Measurements from ENCODE around the gene FCHSD1. TPM values are rescaled to one million over a fixed set of nuclear protein-coding genes. Genes with fewer than 3 reads are reported as not detected.

Gene FCHSD1
- total and polyA plus RNA-seq, 5 donors from 2014 or later = 7.7 to 115 (median 8.4) TPM

- Mint-ChIP-seq H3K36me3 (no peaks in the 10 kb centered on the region), H3K27me3 (peaks cover 4% of the 10 kb centered on the region), H3K4me3 (no peak overlapping the region), H3K27ac (no peak overlapping the region), H3K4me1 (no peaks in the 10 kb centered on the region), H3K9me3 (no peaks in the 10 kb centered on the region)
- no peak for DNase-seq
- Histone ChIP-seq H3K9me3 (ENCODE audit: control insufficient read depth in 2 of 2, low read length in 2 of 2) (no peaks in the 10 kb centered on the region), H3K27me3 (ENCODE audit: control insufficient read depth, insufficient read depth, low read length) (no peaks in the 10 kb centered on the region), H3K4me3 (ENCODE audit: low read depth, low read length) (no peak overlapping the region), H3K4me1 (ENCODE audit: control insufficient read depth, insufficient read depth, low read length, poor library complexity, severe bottlenecking) (no peaks in the 10 kb centered on the region), H3K27ac (ENCODE audit: insufficient read depth, low read length, poor library complexity, severe bottlenecking) (no peak overlapping the region), H3K36me3 (ENCODE audit: control insufficient read depth, insufficient read depth, low read length) (no peaks in the 10 kb centered on the region)
- ATAC-seq (ENCODE audit: low read depth in 2 of 2) = no peak
Measured at GRCh38 chr5:141672071-141672840, 21.0 kb upstream of the FCHSD1 start.

- peak overlapping the region in 1 of 3 donors; percentile 95 for H3K27ac Mint-ChIP-seq
- no peaks in the 10 kb centered on the region for H3K36me3 Mint-ChIP-seq
- no peak overlapping the region for H3K4me3 Mint-ChIP-seq
- H3K4me3 ChIP-seq (ENCODE audit: low read depth, low read length) = no peak overlapping the region
- ATAC-seq (ENCODE audit: low read depth in 2 of 2) (no peak), DNase-seq (no peak)
- no peaks in the 10 kb centered on the region for H3K27me3 ChIP-seq (ENCODE audit: control insufficient read depth, insufficient read depth, low read length)
- H3K4me1 Mint-ChIP-seq = peaks cover 0 to 6% (median 3%) of the 10 kb centered on the region in 4 donors
- peaks cover 4% of the 10 kb centered on the region for H3K27me3 Mint-ChIP-seq
- H3K9me3 ChIP-seq (ENCODE audit: control insufficient read depth in 2 of 2, low read length in 2 of 2) = no peaks in the 10 kb centered on the region
- H3K36me3 ChIP-seq (ENCODE audit: control insufficient read depth, insufficient read depth, low read length) = no peaks in the 10 kb centered on the region
- no peaks in the 10 kb centered on the region for H3K9me3 Mint-ChIP-seq
- peaks cover 3% of the 10 kb centered on the region for H3K4me1 ChIP-seq (ENCODE audit: control insufficient read depth, insufficient read depth, low read length, poor library complexity, severe bottlenecking)
- no peak overlapping the region for H3K27ac ChIP-seq (ENCODE audit: insufficient read depth, low read length, poor library complexity, severe bottlenecking)
Measured at GRCh38 chr5:141669520-141669919, 18.3 kb upstream of the FCHSD1 start.

- H3K4me1 Mint-ChIP-seq = peaks cover 0 to 6% (median 3%) of the 10 kb centered on the region in 4 donors
- ATAC-seq (ENCODE audit: low read depth in 2 of 2) = no peak
- no peak overlapping the region for H3K4me3 ChIP-seq (ENCODE audit: low read depth, low read length)
Measured at GRCh38 chr5:141668601-141669265, 17.5 kb upstream of the FCHSD1 start.

GRCh38 chr5:141665995-141666940, 15.1 kb upstream of the FCHSD1 start:
- Mint-ChIP-seq H3K4me3 (no peak overlapping the region), H3K4me1 (peaks cover 0 to 6% (median 3%) of the 10 kb centered on the region in 4 donors), H3K36me3 (no peaks in the 10 kb centered on the region), H3K27ac (peak overlapping the region in 1 of 3 donors; percentile 67), H3K27me3 (peaks cover 4% of the 10 kb centered on the region), H3K9me3 (no peaks in the 10 kb centered on the region)
- H3K27ac ChIP-seq (ENCODE audit: insufficient read depth, low read length, poor library complexity, severe bottlenecking) = no peak overlapping the region
- no peaks in the 10 kb centered on the region for H3K9me3 ChIP-seq (ENCODE audit: control insufficient read depth in 2 of 2, low read length in 2 of 2)
- no peak for DNase-seq
- no peaks in the 10 kb centered on the region for H3K27me3 ChIP-seq (ENCODE audit: control insufficient read depth, insufficient read depth, low read length)
- no peak for ATAC-seq (ENCODE audit: low read depth in 2 of 2)
- H3K4me1 ChIP-seq (ENCODE audit: control insufficient read depth, insufficient read depth, low read length, poor library complexity, severe bottlenecking) = peaks cover 3% of the 10 kb centered on the region
- H3K36me3 ChIP-seq (ENCODE audit: control insufficient read depth, insufficient read depth, low read length) = no peaks in the 10 kb centered on the region
- no peak overlapping the region for H3K4me3 ChIP-seq (ENCODE audit: low read depth, low read length)

More at GRCh38 chr5:141668601-141669265, 17.5 kb upstream of the FCHSD1 start:
- Mint-ChIP-seq H3K36me3 (no peaks in the 10 kb centered on the region), H3K27ac (peak overlapping the region in 2 of 3 donors; percentile 52 to 81), H3K4me3 (no peak overlapping the region), H3K27me3 (peaks cover 4% of the 10 kb centered on the region), H3K9me3 (no peaks in the 10 kb centered on the region)
- no peaks in the 10 kb centered on the region for H3K27me3 ChIP-seq (ENCODE audit: control insufficient read depth, insufficient read depth, low read length)
- no peaks in the 10 kb centered on the region for H3K9me3 ChIP-seq (ENCODE audit: control insufficient read depth in 2 of 2, low read length in 2 of 2)
- no peak for DNase-seq
- no peaks in the 10 kb centered on the region for H3K36me3 ChIP-seq (ENCODE audit: control insufficient read depth, insufficient read depth, low read length)
- no peak overlapping the region for H3K27ac ChIP-seq (ENCODE audit: insufficient read depth, low read length, poor library complexity, severe bottlenecking)
- peaks cover 3% of the 10 kb centered on the region for H3K4me1 ChIP-seq (ENCODE audit: control insufficient read depth, insufficient read depth, low read length, poor library complexity, severe bottlenecking)

- Histone ChIP-seq H3K36me3 (ENCODE audit: control insufficient read depth, insufficient read depth, low read length) (no peaks in the 10 kb centered on the region), H3K27ac (ENCODE audit: insufficient read depth, low read length, poor library complexity, severe bottlenecking) (no peak overlapping the region), H3K27me3 (ENCODE audit: control insufficient read depth, insufficient read depth, low read length) (no peaks in the 10 kb centered on the region), H3K4me1 (ENCODE audit: control insufficient read depth, insufficient read depth, low read length, poor library complexity, severe bottlenecking) (peaks cover 3% of the 10 kb centered on the region), H3K9me3 (ENCODE audit: control insufficient read depth in 2 of 2, low read length in 2 of 2) (no peaks in the 10 kb centered on the region), H3K4me3 (ENCODE audit: low read depth, low read length) (no peak overlapping the region)
- no peaks in the 10 kb centered on the region for H3K9me3 Mint-ChIP-seq
- peaks cover 0 to 6% (median 3%) of the 10 kb centered on the region in 4 donors for H3K4me1 Mint-ChIP-seq
- no peaks in the 10 kb centered on the region for H3K36me3 Mint-ChIP-seq
- no peak overlapping the region for H3K27ac Mint-ChIP-seq
- peaks cover 4% of the 10 kb centered on the region for H3K27me3 Mint-ChIP-seq
- DNase-seq (peak; percentile 52 to 76 (median 67)), ATAC-seq (ENCODE audit: low read depth in 2 of 2) (peak; percentile 76 to 83)
- no peak overlapping the region for H3K4me3 Mint-ChIP-seq
Measured at GRCh38 chr5:141664733-141665461, 13.7 kb upstream of the FCHSD1 start.

- Mint-ChIP-seq H3K4me1 (peaks cover 0 to 6% (median 3%) of the 10 kb centered on the region in 4 donors), H3K36me3 (no peaks in the 10 kb centered on the region), H3K4me3 (no peak overlapping the region), H3K9me3 (no peaks in the 10 kb centered on the region), H3K27ac (no peak overlapping the region), H3K27me3 (peaks cover under 1% of the 10 kb centered on the region)
- ATAC-seq (ENCODE audit: low read depth in 2 of 2) = no peak
- Histone ChIP-seq H3K27me3 (ENCODE audit: control insufficient read depth, insufficient read depth, low read length) (no peaks in the 10 kb centered on the region), H3K36me3 (ENCODE audit: control insufficient read depth, insufficient read depth, low read length) (no peaks in the 10 kb centered on the region), H3K9me3 (ENCODE audit: control insufficient read depth in 2 of 2, low read length in 2 of 2) (no peaks in the 10 kb centered on the region), H3K4me1 (ENCODE audit: control insufficient read depth, insufficient read depth, low read length, poor library complexity, severe bottlenecking) (peaks cover 3% of the 10 kb centered on the region), H3K27ac (ENCODE audit: insufficient read depth, low read length, poor library complexity, severe bottlenecking) (no peak overlapping the region), H3K4me3 (ENCODE audit: low read depth, low read length) (no peak overlapping the region)
- DNase-seq = no peak
Measured at GRCh38 chr5:141663506-141663905, 12.3 kb upstream of the FCHSD1 start.

- no peak overlapping the region for H3K4me3 Mint-ChIP-seq
- no peaks in the 10 kb centered on the region for H3K9me3 Mint-ChIP-seq
- Histone ChIP-seq H3K36me3 (ENCODE audit: control insufficient read depth, insufficient read depth, low read length) (no peaks in the 10 kb centered on the region), H3K4me1 (ENCODE audit: control insufficient read depth, insufficient read depth, low read length, poor library complexity, severe bottlenecking) (peaks cover 3% of the 10 kb centered on the region), H3K4me3 (ENCODE audit: low read depth, low read length) (no peak overlapping the region), H3K27me3 (ENCODE audit: control insufficient read depth, insufficient read depth, low read length) (no peaks in the 10 kb centered on the region), H3K27ac (ENCODE audit: insufficient read depth, low read length, poor library complexity, severe bottlenecking) (no peak overlapping the region), H3K9me3 (ENCODE audit: control insufficient read depth in 2 of 2, low read length in 2 of 2) (no peaks in the 10 kb centered on the region)
- ATAC-seq (ENCODE audit: low read depth in 2 of 2) = no peak
- no peaks in the 10 kb centered on the region for H3K36me3 Mint-ChIP-seq
- no peak for DNase-seq
- H3K4me1 Mint-ChIP-seq = peaks cover 0 to 6% (median 3%) of the 10 kb centered on the region in 4 donors
- no peak overlapping the region for H3K27ac Mint-ChIP-seq
- no peaks in the 10 kb centered on the region for H3K27me3 Mint-ChIP-seq
Measured at GRCh38 chr5:141662028-141662427, 10.8 kb upstream of the FCHSD1 start.

Data from CD4-positive, CD25-positive, alpha-beta regulatory T cell (primary cell).